ENCODE measurements around the gene ADCY9.

ADCY9 gene

GRCh38 chr16:4113358-4114256, 2.6 kb downstream of the ADCY9 start:
- Histone ChIP-seq H3K27ac (replicated peaks) (no peak overlapping the region), H3K27me3 (ENCODE audit: insufficient read depth, poor library complexity, severe bottlenecking) (no peaks in the 10 kb centered on the region), H3K4me3 (replicated peaks; ENCODE audit: insufficient read depth, low read length) (peak overlapping the region; percentile 40)
- TF ChIP-seq REST (IDR thresholded peaks at IDR 0.05; ENCODE audit: insufficient replicate concordance, low read depth) (no peak), SPI1 (IDR thresholded peaks at IDR 0.05; ENCODE audit: borderline replicate concordance, low read depth) (no peak), CTCF (IDR thresholded peaks at IDR 0.05; ENCODE audit: insufficient read depth, low read length) (no peak), GABPA (IDR thresholded peaks at IDR 0.05; ENCODE audit: low read depth) (no peak), POLR2AphosphoS5 (IDR thresholded peaks at IDR 0.05; ENCODE audit: low read depth) (no peak)
- DNase-seq (ENCODE audit: low read depth in 1 of 2, low spot score in 1 of 2) = no peak

GRCh38 chr16:4111748-4112696, 4.2 kb downstream of the ADCY9 start:
- no peaks in the 10 kb centered on the region for H3K27me3 ChIP-seq (ENCODE audit: insufficient read depth, poor library complexity, severe bottlenecking)
- TF ChIP-seq REST (IDR thresholded peaks at IDR 0.05; ENCODE audit: insufficient replicate concordance, low read depth) (no peak), SPI1 (IDR thresholded peaks at IDR 0.05; ENCODE audit: borderline replicate concordance, low read depth) (no peak), GABPA (IDR thresholded peaks at IDR 0.05; ENCODE audit: low read depth) (no peak), CTCF (IDR thresholded peaks at IDR 0.05; ENCODE audit: insufficient read depth, low read length) (no peak), POLR2AphosphoS5 (IDR thresholded peaks at IDR 0.05; ENCODE audit: low read depth) (no peak)
- no peak overlapping the region for H3K27ac ChIP-seq (replicated peaks)
- DNase-seq (ENCODE audit: low read depth in 1 of 2, low spot score in 1 of 2) = no peak
- peak overlapping the region; percentile 40 for H3K4me3 ChIP-seq (replicated peaks; ENCODE audit: insufficient read depth, low read length)

GRCh38 chr16:4110680-4111079, 5.6 kb downstream of the ADCY9 start:
- no peak overlapping the region for H3K27ac ChIP-seq (replicated peaks)
- no peak for DNase-seq (ENCODE audit: low read depth in 1 of 2, low spot score in 1 of 2)
- no peak overlapping the region for H3K4me3 ChIP-seq (replicated peaks; ENCODE audit: insufficient read depth, low read length)
- no peaks in the 10 kb centered on the region for H3K27me3 ChIP-seq (ENCODE audit: insufficient read depth, poor library complexity, severe bottlenecking)
- TF ChIP-seq REST (IDR thresholded peaks at IDR 0.05; ENCODE audit: insufficient replicate concordance, low read depth) (no peak), POLR2AphosphoS5 (IDR thresholded peaks at IDR 0.05; ENCODE audit: low read depth) (no peak), CTCF (IDR thresholded peaks at IDR 0.05; ENCODE audit: insufficient read depth, low read length) (no peak), SPI1 (IDR thresholded peaks at IDR 0.05; ENCODE audit: borderline replicate concordance, low read depth) (no peak), GABPA (IDR thresholded peaks at IDR 0.05; ENCODE audit: low read depth) (no peak)
